Limb (tissue), 2 donors: Measurements from ENCODE around the gene SNX1.
"Not testable (repeated sequence)": the region's sequence is repeated elsewhere in the genome, so short reads cannot be mapped to it uniquely, and the experiment has no call there.

Experiments
- DNase-seq, 2 donors: peaks; one replicate each; pipeline ENCODE4 v3.0.0-alpha.2; 2016; ENCODE audit errors: extremely low spot score in 2 of 2

Gene SNX1

DNA sequence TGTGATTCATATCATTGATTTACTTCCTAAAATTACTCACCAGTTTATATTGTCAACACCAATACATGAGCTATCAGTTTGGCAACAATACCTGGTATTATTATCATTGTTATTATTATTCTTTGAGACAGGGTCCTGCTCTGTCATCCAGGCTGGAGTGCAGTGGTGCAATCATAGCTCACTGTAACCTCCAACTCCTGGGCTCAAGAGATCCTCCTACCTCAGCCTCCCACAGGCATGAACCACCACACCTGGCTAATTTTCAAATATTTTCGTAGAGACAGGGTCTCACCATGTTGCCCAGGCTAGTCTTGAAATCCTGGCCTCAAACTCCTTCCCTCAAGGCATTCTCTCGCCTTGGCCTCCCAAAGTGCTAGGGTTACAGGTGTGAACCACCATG lies 22.3 kb upstream of the SNX1 start:
- DNase-seq = not testable (repeated sequence)

GRCh38 chr15:64082757-64083156 lies 13.0 kb upstream of the SNX1 start:
- DNase-seq = no peak

DNA sequence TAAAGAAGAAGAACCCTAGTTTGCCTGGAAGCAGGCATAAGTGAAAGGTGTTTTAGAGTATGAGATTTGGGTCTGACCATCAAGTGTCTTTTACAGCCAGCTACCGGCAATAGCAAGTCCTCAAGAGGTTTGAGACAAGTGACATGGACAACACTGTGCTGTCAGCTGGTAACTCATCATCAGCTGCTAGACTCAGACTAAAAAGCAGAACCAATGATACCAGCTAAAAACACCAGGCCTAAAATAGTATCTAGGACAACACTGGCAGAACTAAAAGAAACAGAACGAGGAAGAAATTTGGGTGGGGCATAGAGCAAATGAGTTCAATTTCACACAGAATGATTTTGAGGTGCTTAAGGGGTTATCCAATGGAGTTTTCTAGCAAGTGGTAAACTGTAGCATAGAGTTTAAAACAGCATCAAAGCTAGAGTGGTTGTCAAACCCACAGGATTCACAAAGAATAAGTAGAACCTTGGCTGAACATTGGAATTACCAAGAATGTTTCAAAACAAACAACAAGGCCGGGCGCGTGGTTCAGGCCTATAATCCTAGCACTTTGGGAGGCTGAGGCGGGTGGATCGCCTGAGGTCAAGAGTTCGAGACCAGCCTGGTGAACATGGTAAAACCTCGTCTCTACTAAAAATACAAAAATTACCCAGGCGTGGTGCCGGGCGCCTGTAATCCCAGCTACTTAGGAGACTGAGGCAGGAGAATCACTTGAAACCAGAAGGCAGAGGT lies 6.1 kb upstream of the SNX1 start:
- no peak for DNase-seq

DNA sequence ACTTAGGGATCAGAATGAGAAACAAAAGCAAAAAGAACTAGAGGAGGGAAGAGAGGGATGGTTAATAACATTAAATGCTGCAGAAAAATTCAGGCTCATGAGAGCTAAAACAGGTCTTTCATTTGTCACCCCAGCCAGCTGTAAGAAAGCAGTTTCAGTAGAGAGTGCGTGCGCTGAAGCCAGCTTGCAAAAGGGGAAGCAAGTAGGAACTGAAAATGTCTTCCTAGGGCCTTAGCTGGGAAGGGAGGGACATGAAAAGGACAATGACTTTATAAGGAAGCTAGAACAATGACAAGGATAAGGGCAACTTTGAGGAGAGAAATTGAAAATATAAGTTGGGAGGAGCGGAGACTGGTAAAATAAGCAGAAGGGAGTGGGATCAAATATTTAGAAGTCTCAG lies 5.3 kb upstream of the SNX1 start:
- no peak for DNase-seq

DNA sequence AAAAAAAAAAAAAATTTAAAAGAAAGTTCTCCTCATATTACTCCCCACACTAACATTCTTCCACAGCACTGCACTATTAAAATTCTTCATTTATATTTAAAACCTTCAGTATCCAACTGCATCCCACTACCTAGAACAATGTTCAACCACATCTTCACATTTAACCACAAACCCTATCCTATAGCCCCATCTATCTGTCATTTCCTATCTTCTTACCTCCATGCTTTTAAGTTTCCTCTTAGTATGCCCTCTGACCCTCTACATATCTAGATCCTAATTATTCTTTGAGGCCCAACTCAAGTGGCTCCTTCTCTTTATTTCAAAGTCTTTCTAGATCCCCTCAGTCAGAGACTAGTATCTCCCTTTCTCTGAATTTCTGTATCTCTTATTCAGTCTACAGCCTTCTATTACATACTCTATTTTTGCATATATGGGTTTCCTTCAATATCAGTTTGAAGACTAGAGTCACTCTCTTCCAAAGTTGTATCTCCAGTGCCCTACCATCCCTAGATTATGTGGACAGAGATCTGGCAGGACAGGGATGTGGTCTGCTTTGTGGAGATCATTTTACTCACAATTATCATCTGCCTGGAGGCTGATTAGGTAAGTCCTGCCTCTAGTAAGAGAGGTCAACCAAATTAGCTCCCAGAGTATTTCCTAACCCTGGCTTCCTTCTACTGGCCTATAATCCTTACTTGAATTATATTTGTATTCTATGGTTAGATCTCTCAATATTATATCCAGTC lies 3.5 kb upstream of the SNX1 start:
- no peak for DNase-seq

DNA sequence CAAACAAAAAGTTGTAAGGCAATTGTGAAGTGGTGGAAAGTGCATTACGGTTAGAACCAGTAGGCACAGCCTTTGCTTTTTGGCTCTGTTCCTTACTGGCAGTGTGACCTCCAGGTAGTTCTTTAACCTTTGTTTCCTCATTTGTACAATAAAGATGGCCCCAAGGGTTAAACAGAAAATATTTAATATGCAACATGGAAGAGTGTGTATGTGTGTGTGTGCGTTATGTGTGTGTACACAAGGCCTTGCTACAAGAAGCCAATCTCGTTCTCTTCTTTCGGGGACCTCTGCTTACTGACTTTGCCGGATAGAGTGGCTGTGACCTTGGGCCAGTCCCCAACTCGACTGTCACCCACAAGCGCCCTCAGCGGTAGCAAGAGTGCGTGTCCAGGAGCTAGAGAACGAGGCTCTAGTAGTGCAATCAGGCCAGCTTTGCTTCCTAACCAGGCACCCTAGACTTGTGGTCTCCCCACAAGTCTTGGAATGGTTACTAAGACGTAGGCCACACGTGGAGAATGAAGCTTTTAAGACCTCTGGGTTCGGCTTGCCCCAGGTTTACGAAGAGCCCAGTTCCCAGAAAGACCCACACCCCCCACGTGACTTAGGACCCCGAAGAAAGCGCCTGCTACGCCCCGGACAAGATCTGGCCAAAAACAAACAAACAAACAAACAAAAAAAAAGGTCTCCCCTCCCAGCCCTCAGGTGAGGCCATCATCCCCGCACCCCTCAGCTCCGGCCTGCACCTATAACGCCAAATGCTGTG lies 2.7 kb upstream of the SNX1 start:
- peak in 1 of 2 donors; percentile 21 for DNase-seq

- peak; percentile 93 to 98 for DNase-seq
Observed at GRCh38 chr15:64093627-64094417, 2.0 kb upstream of the SNX1 start, which contains the start of gene CIAO2A. Gene CIAO2A (minus strand): TSS chr15:64093838. CDS start chr15:64093768, 70 bp downstream.

DNA sequence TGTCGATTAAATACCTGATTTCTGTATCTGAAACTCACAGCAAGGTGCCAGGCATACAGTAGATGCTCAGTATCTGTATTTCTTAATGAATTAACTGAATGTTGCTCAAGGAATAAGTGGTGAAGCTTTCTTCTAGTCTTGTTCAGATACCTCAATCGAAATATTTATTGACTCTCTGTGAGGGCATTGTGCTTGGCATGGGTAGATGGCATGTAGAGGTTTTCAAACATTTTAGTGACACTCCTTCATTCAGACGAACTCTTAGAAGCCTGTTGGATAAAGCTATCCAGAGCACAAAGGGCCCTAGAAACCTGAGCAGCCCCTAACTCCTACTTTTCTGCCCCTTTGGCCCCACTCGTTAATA lies 369 bp upstream of the SNX1 start:
- no peak for DNase-seq

DNA sequence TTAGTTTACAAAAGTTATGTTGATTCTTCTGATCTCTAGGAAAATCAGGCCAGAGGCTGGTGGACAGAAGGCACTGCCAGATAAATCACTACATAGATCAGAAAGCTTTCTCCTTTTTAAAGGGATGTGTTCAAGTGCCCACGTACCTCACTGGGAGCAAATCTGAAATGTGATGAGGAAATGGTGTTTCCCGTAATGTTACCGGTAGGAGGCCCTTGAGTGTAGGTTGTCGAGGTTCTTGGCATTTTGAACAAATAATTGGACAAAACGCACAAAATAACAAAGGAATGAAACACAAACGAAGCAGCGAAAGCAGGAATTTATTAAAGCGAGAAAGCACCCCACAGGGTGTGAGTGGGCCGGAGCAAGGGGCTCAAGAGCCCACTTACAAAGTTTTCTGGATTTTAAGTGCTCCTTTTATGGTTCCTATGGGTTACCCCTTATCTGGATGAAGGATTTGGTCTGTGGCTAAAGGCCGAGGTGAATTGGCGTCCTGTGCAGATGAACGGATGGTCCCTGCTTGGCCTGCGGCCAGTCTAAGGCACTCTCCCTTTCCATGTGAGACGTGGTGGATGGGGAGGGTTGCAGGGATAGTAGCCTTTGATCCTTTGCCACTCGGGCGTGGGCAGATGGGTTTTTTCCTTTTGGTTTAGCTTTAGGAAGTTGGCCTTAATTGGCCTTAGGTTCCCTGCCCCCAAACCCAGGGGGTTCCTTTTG lies 1.0 kb downstream of the SNX1 start:
- DNase-seq = no peak

GRCh38 chr15:64099379-64099778 lies 3.6 kb downstream of the SNX1 start:
- no peak for DNase-seq

- no peak for DNase-seq
Observed at GRCh38 chr15:64100958-64101357, 5.2 kb downstream of the SNX1 start.

GRCh38 chr15:64102497-64102896 lies 6.7 kb downstream of the SNX1 start:
- DNase-seq = no peak

- no peak for DNase-seq
Observed at GRCh38 chr15:64105113-64105704, 9.4 kb downstream of the SNX1 start.

GRCh38 chr15:64107337-64107736 lies 11.6 kb downstream of the SNX1 start:
- no peak for DNase-seq

DNA sequence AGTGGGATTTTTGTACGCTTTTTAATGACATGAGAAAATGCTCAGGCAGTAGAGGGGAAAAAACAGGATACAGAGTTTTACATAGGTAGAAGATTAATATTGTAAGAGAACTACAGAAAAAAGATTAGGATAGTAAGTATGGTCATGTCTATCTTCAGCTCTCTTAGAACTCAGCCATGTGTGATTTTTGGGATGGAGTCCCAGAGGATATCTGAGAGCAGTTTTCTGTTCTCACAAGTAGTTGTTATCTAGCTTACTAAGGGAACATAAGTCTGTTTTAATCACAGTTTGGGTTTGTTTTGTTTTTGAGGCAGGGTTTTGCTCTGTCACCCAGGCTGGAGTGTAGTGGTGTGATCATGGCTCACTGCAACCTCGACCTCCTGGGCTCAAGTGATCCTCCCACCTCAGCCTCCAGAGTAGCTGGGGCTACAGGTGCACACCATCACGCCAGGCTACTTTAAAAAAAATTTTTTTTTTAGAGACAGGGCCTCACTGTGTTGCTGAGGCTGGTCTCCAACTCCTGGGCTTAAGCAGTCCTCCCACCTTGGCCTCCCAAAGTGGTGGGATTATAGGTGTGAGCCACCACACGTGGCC lies 14.4 kb downstream of the SNX1 start:
- not testable (repeated sequence) for DNase-seq

- DNase-seq = no peak
Observed at GRCh38 chr15:64110950-64111678, 15.3 kb downstream of the SNX1 start.

GRCh38 chr15:64111679-64112050 lies 15.9 kb downstream of the SNX1 start:
- DNase-seq = no peak

DNA sequence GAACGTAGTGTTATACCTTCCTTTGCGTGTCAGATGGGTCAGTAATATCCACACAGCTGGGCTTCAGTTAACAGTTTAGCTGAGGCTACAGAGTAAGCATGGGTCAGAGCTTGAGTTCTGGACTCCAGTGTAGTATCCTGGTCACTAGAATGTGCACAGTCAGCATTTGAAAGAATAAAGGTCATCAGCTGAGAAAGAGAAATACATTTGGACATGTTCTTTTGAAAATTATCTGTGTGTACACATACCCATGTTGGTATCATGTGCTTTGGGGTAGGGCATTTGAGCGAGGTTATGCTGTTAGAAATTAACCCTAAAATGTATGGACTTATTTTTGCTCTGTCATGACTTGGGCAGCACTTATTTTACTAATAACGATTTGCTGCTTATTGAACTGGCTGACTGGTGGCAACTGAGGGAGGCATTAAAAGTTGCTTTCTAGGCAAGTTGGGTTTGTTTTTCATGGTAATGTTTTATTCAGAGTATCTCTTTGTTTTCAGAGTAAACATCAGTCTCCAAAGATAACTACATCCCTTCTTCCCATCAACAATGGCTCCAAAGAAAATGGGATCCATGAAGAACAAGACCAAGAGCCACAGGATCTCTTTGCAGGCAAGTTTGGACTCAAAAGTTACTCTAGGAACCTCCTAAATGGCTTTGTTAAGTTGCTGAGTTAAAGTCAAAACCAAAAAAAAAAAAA lies 16.4 kb downstream of the SNX1 start:
- DNase-seq = no peak

DNA sequence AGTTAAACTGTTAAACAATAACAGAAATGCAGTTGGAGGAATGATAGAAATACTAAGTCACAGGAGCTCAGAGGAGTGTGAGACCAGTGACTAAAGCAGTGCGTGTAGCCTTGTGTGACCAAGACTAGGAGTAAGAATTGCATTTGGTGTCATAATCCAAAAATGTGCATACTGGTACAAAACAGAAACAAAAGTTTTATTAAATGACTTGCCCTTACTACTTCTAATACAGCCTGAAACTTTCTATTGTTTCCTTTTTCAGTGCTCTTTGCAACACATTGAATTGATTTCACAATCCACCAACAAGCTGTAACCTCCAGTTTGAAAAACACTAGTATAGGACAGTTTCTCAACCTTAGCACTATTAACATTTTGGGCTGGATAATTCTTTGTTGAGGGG lies 17.1 kb downstream of the SNX1 start:
- no peak for DNase-seq
